Lower leg skin (tissue), 3 donors: ENCODE measurements around the gene TYMS.

Source experiments
- POLR2A ChIP-seq, 2 donors: fragments of 450-650 bp; IDR thresholded peaks; one replicate each; pipeline ENCODE4 v1.6.1; 2016 to 2017; ENCODE audit warnings: antibody characterized with exemption in 2 of 2, mild to moderate bottlenecking in 1 of 2, moderate library complexity in 1 of 2
- TF ChIP-seq, protein P1 (sequence below), 3 donors: fragments of 450-650 bp; IDR thresholded peaks; one replicate each; pipeline ENCODE4 v1.5.1; 2016; ENCODE audit warnings: antibody characterized with exemption in 3 of 3, mild to moderate bottlenecking in 3 of 3, moderate library complexity in 2 of 3

DNA sequence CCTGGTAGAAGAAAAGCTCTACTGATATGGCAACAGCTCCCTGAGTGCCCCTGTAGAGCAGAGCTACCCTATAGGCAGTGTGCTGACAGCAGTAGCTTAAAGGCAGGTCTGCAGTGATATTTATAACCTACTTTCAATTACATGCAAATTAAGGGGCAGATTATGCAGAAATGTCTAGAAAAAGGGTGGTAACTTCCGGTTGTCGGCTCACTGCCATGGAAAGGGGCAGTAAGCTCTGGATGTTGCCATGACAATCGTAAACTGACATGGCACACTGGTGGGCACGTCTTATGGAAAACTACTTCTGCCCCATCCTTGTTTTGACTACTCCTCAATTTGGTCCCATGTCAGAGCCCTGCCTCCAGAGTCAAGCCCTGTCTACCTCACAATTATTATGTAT lies 2.9 kb upstream of the TYMS start:
- TF ChIP-seq, protein P1, sequence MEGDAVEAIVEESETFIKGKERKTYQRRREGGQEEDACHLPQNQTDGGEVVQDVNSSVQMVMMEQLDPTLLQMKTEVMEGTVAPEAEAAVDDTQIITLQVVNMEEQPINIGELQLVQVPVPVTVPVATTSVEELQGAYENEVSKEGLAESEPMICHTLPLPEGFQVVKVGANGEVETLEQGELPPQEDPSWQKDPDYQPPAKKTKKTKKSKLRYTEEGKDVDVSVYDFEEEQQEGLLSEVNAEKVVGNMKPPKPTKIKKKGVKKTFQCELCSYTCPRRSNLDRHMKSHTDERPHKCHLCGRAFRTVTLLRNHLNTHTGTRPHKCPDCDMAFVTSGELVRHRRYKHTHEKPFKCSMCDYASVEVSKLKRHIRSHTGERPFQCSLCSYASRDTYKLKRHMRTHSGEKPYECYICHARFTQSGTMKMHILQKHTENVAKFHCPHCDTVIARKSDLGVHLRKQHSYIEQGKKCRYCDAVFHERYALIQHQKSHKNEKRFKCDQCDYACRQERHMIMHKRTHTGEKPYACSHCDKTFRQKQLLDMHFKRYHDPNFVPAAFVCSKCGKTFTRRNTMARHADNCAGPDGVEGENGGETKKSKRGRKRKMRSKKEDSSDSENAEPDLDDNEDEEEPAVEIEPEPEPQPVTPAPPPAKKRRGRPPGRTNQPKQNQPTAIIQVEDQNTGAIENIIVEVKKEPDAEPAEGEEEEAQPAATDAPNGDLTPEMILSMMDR (IDR thresholded peaks at IDR 0.05) = no peak
- TF ChIP-seq POLR2A (IDR thresholded peaks at IDR 0.05) = no peak
